SKM-1 (cell line): ENCODE measurements around the gene F12.
"Not testable (repeated sequence)": the region's sequence is repeated elsewhere in the genome, so short reads cannot be mapped to it uniquely, and the experiment has no call there.

Experiments
- DNase-seq: peaks from one replicate; lab custom pipeline; 2025; ENCODE audit not compliant: unreplicated experiment; lab: John Stamatoyannopoulos, UW

The F12 gene

DNA sequence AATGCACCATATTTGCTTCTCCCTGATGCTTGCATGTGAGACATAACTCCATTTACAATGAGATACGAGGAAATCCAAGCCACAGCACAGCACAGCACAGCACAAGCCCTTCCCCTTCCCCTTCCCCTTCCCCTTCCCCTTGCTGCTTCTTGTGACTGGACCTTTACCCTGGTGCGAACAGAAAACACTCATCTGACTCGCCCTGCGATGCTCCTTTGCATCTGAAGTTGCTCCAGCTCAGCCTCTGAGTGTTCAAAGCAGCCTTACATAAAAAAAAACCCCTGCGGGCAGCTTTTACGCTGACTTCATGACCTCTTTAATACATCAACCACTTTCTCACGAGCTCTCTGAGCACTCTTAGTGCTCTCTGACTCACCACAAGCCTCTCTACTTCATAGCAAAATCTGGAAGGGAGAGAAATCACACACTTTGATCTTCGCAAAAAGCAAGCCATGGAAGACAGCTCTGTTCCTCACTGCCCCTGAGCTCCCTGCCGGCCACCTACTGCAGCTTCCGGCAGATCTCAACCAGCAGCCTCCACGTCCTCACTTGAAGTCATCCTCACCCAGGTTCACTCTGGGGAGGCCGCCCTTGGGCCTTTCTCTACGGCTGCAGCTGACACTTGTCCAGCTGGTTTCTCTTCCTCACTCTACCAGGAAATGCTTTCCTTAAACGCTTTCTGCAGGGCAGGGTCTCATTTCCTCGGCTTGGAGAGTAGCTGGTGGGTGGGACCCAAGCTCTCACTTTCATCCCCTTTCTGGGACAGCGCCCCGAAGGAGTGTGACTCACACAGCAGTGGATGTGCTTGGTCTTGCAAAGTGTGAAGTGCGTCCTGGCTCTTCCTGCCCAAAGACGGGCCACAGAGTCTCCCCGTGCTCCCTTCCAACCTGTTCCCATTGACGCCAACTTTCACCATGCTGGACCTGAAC is 19.9 kb downstream of the F12 start:
- DNase-seq: no peak

DNA sequence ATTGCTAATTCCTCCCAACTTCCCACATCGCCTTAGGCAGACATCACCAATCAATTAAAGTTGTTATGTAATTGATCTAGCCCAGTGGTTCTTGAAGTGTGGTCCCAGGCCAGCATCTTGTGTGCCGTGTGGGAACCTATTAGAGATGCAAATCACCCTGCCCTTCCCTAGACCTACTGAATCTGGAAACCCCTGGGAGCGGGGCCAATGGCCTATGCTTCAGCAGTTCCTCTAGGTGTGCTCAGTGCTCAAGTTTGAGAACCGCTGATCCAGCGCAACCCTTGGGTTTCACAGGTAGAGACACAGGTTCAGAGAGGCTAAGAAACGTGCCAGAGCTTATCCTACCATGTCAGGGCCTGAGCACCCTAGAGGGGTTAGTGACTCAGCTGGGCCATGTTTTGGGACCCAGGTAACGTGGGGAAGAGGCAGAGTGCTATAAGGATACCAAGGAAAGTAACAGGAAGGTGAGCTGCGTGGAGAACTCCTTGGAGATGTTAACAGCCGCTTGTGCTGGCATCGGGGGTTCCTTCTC is 20.8 kb downstream of the F12 start:
- DNase-seq: no peak

DNA sequence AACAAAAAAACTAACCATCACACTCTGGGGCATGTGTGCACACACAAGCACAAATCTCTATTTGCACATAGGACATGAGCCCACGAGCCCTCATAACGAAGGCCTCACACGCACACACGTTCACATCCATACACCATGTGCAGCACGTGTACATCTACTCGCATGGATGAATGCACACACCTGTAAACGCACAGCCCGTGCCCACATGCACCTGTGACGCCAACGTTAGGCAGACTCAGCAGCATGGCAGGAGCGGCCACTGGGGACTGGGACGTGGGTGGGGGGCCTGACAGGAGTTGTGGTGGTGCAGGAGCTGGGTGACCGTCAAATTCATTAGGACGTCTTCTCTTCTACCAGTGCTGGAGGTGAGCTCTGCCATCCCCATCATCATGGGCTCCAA is 22.0 kb downstream of the F12 start:
- DNase-seq: no peak

DNA sequence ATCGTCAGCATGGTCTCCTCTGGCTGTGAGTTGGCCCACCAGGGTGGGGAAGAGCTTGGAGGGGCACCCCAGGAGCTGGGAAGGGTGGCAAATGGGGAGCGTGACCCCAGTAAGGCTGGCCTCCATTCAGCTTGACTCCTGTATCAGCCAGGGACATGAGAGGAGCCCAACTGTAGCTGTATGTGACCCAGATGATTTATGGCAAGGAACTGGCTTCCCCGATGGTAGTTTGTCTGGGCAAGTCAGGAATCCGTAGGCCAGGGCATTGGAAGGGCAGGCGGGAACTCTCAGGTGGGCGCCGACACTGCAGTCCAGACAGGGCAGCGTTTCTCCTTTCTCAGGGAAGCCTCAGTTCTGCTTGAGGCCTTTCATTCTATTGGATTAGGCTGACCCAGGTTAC is 22.8 kb downstream of the F12 start:
- no peak for DNase-seq

DNA sequence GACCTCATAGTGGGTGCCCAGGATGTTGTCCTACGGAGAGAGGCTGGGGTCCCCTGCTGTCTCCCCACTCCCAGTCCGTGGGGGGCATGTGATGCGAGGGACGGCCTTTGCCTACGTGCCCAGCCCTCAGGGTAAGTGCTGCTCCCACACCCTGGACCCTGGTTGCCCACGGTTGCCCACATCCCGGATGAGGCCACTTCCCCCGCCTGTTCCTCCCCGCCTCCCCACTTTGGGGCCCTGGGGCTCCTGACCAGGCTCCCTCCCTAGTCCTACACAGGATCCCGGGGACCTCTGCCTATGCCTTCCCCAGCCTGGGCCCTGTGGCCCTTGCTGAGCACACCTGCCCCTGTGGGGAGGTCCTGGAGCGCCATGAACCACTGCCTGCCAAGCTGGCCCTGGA is 23.6 kb downstream of the F12 start:
- no peak for DNase-seq

DNA sequence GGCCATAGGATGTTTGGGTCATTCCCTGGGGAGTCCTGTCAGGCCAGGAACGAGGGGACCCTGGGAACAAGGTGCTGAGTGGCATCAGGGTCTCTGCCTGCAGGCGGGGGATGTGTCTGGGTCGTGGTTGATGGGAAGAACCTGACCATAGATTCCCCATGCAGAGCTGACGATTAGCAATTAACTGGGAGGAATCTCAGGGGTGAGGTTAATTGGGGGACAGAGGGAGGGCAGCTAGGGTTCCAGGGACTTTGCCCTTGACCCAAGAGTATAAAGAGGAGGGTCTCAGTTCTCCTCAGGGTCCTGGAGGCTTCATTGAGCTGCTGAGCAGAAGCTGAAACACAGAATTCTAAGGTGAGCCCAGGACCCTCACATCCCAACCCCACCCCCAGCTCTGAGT is 25.2 kb downstream of the F12 start, which contains the start of gene SLC34A1:
TSS of gene SLC34A1 (plus strand) at position 301 of the 400 bp plus-strand sequence. CDS start 1,308 bp downstream, outside the sequence.
- no peak for DNase-seq

DNA sequence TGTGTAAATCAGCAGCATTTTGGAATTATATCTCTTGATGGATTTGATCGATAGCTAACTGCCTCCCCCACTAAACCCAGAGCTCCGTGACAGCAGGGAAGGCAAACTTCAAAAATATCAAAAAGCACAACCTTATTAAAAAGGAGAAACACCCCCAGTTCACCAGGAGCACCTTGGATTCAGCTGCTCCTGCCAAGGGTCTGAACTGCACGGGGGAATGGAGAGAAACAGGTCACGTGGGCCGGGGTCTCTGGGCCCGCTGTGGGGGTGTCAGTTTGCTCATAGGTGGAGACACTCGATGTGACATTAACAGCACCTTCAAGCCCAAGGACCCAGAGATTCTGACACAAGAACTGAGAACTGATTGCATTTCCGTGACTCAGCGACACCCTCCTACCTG is 26.2 kb downstream of the F12 start:
- DNase-seq: no peak

DNA sequence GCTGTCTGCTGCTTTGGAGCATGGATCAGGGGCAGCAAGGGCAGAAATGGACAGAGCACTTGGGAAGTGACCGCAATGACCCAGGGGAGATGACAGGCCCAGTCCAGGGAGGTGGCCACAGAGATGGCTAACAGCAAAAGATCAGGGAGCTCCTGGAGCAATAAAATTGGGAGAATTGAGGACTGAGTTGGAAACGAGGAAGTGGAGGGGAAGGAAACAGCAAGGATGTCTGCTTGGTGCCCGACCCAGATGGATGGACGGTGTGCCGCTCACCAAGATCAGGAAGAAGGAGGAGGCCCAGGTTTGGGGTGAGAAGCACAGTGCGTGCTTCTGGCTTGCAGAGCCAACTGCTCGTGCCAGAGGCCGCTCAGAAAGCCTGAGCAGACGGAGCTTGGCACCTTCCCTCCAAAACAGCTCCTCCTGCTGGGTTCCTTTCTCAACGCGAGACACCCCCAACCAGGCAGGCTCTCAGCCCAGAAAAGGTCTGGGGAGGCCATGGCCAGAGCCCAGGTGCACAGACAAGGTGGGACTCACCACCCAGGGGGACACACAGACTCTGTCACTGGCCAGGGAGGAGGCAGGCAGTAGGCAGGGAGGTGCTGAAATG is 26.8 kb downstream of the F12 start:
- no peak for DNase-seq

DNA sequence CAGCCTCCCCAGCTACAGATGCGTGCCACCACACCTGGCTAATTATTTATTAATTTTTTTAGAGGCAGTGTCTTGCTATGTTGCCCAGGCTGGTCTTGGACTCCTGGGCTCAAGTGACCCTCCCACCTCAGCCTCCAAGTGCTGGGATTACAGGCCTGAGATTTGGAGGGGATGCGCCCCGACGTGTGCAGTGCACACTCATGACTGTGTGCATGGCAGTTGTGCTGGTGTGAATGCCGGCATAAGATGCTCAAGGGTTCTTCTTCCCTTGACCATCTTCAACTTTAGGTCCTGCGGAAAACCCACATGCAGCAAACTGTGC is 28.6 kb downstream of the F12 start:
- DNase-seq: no peak

DNA sequence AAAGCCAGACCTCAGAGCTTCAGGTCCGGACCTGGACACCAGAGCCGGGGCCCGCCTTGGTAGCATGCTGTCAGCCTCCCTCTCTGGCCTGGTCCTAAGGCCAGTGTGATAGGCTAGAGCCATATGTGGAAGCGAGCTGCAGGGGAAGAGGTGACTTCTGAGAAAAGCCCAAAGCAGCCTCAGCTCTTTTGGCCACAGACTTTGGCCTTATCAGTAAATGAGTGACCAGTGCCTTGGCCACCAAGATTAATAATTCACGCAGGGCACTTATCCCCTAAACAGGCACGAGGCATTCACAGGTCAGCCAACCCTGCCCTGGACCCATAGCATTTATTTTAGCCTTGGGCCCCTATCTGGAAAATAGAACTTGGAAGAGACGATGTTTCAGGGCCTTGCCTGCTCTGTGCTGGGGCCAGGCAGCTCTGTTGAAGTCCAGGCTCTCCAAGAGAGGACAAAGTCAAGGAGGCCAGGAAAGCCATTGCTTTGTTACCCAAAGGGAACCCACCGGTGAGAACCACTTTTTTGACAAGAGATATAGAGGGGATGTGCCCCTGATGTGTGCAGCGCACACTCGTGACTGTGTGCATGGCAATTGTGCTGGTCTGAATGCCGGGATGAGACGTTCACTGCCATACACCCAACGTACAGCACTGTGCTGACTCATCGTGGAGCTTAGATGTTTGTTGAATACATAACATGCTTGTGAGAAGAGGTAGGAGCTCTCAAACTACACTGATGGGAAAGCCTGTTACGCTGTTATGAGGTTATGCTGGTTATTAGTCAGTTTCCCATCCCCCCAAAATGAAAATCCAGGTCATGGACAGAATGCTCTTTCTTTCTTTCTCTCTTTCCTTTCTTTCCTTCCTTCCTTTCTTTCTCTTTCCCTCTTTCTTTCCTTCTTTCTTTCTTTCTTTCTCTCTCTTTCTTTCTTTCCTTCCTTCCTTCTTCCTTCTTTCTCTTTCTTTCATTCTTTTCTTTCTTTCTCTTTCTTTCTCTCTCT is 30.2 kb downstream of the F12 start:
- no peak for DNase-seq

DNA sequence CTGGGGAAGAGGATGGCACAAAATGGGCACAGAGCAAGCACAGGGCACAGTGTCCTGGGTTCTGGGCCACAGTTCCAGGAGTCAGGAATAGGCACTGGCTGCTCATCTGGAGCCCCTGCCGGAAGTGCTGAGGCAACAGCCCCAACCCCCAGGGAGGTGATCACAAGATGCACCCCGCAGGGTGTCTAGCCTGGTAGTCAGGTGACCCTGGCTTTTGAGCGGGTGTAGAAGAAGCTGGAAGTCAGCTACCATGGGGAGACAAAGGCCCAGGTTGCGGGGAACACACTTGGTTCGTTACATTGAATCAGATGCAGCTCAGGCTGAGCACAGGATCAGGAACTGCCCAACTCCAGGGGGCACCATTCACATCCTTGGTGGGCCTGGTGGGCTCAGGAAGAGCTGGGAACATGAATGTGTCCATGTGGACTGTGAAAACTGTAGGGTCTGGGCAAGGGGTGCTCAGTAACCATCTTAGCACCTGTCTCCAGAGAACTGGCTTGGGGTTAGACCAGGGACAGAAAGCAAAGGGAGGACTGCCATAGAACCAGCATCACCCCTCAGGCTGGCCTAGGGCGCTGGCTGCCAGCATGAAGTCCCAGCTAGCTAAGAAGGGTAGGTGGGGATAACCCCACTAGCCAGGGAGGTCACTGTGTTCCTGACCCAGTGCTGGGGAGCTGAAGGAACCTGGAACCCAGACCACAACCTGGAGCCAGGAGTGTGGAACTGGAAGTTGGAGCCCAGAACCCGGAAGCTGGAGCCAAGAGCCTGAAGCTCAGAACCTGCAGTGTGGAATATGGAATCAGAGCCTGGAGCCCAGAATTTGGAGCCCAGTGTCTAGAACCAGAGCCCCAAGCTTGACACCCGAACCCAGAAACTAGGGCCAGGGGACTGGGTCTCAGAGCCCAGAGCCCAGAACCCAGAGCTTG is 31.2 kb downstream of the F12 start:
- DNase-seq: no peak

DNA sequence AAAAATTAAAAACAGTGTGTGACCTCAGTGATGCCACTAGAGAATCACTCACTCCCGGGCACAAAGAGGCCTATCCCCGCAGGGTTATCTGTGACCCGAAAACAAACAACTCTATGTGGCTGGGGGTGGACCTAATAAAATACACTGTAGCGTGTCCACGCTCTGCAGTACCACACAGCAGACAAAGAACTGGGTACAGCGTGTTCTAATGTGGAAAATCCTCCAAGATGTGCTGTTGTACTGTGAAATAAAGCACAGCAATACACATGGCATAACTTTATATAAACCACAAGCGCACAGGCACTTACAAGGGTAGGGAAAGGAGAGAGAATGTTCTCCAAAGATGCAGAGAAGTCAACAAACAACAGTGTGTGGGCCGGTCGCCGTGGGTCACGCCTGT is 33.3 kb downstream of the F12 start:
- no peak for DNase-seq

DNA sequence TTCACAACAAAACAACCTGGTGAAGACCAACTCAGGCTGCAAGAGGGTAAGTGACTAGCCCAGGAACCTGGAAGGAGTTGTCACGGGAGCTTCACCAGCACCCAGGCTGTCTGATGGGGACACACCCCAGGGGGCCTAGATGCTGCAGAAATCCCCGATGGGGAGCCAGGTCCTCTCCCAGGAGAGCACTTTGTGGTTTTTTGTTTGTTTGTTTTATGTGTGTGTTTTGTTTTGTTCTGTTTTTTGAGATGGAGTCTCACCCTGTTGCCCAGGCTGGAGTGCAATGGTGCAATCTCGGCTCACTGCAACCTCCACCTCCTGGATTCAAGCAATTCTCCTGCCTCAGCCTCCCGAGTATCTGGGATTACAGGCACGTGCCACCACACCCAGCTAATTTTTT is 33.8 kb downstream of the F12 start:
- DNase-seq: not testable (repeated sequence)

DNA sequence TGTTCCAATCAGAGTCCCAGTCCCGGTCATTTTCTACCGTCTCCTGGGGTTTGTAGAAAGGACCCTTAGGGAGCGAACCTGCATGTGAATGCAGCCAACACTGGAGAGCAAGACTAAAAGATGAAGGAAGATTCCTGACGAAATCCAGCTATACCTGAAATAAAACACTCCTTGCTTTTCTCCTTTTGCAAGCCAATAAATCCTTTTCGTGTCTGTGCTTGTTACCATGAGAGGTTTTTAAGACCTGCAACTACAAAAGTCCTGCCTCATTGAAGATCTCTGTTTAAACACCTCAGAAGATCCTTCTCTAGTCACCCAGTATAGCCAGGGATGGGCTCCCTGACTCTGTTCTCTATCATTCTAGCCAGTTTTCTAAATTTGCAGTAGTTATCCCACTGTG is 35.2 kb downstream of the F12 start:
- DNase-seq: no peak

DNA sequence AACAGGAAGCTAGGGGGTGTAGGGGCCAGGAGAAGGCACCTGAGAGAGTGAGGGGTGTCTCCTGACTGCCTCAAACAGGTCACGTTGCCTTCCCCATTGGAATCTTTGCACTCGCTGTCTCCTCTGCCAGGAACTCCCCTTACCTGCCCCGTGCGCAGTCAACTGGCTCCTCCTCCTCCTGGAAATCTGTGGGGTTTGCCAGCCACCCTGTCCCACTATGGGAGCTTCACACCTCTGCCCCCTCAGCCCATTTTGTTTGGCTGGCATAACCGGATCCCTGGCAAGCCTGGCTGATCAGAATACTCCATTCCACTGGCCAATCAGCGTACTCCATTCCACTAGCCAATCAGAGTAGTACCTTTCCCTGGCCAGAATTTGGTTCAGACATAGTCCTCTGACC is 35.6 kb downstream of the F12 start:
- DNase-seq: no peak

DNA sequence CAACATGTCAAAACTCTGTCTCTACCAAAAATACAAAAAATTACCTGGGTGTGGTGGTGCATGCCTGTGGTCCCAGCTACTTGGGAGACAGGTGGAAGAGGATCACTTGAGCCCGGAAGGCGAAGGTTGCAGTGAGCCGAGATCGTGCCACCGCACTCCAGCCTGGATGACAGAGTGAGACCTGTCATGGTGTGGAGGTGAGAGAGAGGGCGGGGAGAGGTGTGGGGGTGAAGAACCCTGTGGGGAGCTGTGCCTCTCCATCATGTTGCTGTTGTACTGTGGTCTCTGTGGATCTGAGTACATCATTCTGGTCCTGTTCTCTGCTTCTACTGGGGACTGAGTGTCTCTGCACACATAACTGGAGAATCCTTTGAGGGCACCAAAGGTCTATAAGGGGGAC is 36.5 kb downstream of the F12 start:
- DNase-seq: no peak

DNA sequence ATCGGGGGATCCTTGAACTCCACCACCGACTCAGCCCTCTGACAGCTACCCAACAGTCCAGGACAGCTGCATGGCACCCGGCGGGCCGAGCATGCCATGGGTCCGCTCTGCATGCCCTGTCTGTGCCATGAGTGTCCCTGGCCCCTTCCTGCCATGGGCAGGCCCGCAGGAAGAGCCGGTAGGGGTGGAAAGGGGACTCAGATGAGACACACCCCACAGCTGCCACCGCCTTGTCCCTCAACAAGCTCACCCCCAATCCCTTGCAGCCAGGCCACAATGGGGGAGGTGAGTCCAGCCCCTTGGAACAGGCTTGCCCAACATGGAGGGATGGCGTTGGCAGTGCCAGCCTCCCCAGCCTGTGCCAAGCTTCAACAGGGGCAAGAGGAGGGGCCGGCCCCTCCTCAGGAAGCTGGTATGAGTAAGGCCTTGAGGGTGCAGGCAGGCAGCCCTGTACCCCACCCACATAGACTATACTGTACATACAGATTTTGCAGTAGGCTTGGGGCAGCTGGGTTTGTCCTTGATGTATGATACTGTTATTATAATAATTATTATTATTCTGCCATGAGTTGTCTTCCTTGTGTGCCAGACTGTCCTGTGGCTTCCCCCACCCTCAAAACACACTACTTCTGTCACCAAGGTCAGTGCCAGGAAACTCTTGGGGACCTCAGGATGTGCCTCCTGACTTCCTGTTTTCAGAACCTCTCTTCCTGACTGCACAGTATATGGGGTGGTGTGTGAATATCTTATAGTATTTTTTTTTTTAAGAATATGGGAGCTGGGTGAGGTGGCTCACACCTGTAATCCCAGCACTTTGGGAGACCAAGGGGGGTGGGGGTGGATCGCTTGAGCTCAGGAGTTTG is 37.1 kb downstream of the F12 start:
- no peak for DNase-seq

DNA sequence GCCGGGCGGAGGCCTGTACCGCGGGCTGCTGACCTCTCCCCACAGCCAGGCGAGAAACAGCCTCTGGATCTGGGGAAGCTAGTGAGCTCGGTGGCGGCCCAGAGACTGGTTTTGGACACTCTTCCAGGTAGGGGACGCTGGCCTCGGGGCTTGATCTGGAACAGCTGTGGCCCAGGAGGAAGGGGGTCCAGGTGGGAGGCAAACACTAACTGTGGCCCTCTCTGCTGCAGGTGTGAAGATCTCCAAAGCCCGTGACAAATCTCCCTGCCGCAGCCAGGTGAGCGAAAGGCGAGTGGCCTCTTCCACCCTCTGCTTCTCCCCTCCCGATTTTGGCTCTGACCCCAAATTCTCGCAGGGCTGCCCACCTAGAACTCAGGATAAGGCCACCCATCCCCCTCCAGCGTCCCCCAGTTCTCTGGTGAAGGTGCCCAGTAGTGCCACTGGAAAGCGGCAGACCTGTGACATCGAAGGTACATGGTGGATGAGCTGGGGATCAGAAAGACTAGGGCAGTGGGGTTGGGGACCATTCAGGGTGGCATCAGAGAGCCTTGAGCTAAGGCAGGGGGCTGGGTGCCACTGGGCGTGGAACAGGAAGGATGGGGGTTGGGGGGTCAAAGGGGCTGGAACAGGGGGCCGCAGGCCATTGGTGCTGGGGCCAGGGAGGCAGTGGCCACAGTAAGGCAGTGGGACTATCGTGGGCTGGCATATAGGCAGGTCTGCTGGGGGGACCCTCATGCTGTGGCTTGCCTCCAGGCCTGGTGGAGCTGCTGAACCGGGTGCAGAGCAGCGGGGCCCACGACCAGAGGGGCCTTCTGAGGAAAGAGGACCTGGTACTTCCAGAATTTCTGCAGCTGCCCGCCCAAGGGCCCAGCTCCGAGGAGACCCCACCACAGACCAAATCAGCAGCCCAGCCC is 38.0 kb downstream of the F12 start:
- DNase-seq: no peak
